ENCODE data around the gene SLC49A4.
"Not testable (repeated sequence)": the region's sequence is repeated elsewhere in the genome, so short reads cannot be mapped to it uniquely, and the experiment has no call there.

SLC49A4 gene

GRCh38 chr3:122794779-122795673, at the start of gene SLC49A4:
TSS of gene SLC49A4 (plus strand) at chr3:122795069. CDS start at chr3:122795193, 124 bp downstream.
- Mint-ChIP-seq H3K4me3 (peak within 1 kb of the TSS; percentile 72), H3K36me3 (peaks cover 3% of the 10 kb centered on the region), H3K4me1 (ENCODE audit: low read depth) (peaks cover 36% of the 10 kb centered on the region), H3K27me3 (no peaks in the 10 kb centered on the region), H3K27ac (peak within 1 kb of the TSS; percentile 91), H3K9me3 (ENCODE audit: low read depth) (no peaks in the 10 kb centered on the region)

- Mint-ChIP-seq H3K4me3 (no peak overlapping the region), H3K36me3 (peaks cover 39% of the 10 kb centered on the region)
Observed at GRCh38 chr3:122745369-122746021, 49.4 kb upstream of the SLC49A4 start.

GRCh38 chr3:122747295-122747694, 47.6 kb upstream of the SLC49A4 start:
- H3K27me3 Mint-ChIP-seq; H3K4me3 Mint-ChIP-seq; H3K9me3 Mint-ChIP-seq (ENCODE audit: low read depth); H3K27ac Mint-ChIP-seq; H3K4me1 Mint-ChIP-seq (ENCODE audit: low read depth): not testable (repeated sequence)
- peaks cover 33% of the 10 kb centered on the region for H3K36me3 Mint-ChIP-seq

More at GRCh38 chr3:122745369-122746021, 49.4 kb upstream of the SLC49A4 start:
- H3K27me3 Mint-ChIP-seq: no peaks in the 10 kb centered on the region
- H3K9me3 Mint-ChIP-seq (ENCODE audit: low read depth): peaks cover 4% of the 10 kb centered on the region
- no peak overlapping the region for H3K27ac Mint-ChIP-seq
- H3K4me1 Mint-ChIP-seq (ENCODE audit: low read depth): no peaks in the 10 kb centered on the region

GRCh38 chr3:122748347-122748746, 46.5 kb upstream of the SLC49A4 start:
- Mint-ChIP-seq H3K4me3 (no peak overlapping the region), H3K27me3 (no peaks in the 10 kb centered on the region), H3K27ac (no peak overlapping the region), H3K4me1 (ENCODE audit: low read depth) (no peaks in the 10 kb centered on the region), H3K9me3 (ENCODE audit: low read depth) (no peaks in the 10 kb centered on the region), H3K36me3 (peaks cover 29% of the 10 kb centered on the region)

GRCh38 chr3:122754929-122755328, 39.9 kb upstream of the SLC49A4 start:
- no peak overlapping the region for H3K4me3 Mint-ChIP-seq
- no peaks in the 10 kb centered on the region for H3K4me1 Mint-ChIP-seq (ENCODE audit: low read depth)
- no peak overlapping the region for H3K27ac Mint-ChIP-seq
- H3K9me3 Mint-ChIP-seq (ENCODE audit: low read depth): no peaks in the 10 kb centered on the region
- peaks cover 18% of the 10 kb centered on the region for H3K36me3 Mint-ChIP-seq
- H3K27me3 Mint-ChIP-seq: no peaks in the 10 kb centered on the region

GRCh38 chr3:122755491-122755890, 39.4 kb upstream of the SLC49A4 start:
- no peaks in the 10 kb centered on the region for H3K27me3 Mint-ChIP-seq
- no peaks in the 10 kb centered on the region for H3K4me1 Mint-ChIP-seq (ENCODE audit: low read depth)
- H3K27ac Mint-ChIP-seq: no peak overlapping the region
- H3K4me3 Mint-ChIP-seq: no peak overlapping the region
- H3K36me3 Mint-ChIP-seq: peaks cover 17% of the 10 kb centered on the region
- H3K9me3 Mint-ChIP-seq (ENCODE audit: low read depth): no peaks in the 10 kb centered on the region

- no peaks in the 10 kb centered on the region for H3K4me1 Mint-ChIP-seq (ENCODE audit: low read depth)
- no peaks in the 10 kb centered on the region for H3K27me3 Mint-ChIP-seq
- no peak overlapping the region for H3K27ac Mint-ChIP-seq
- no peak overlapping the region for H3K4me3 Mint-ChIP-seq
- peaks cover 8% of the 10 kb centered on the region for H3K36me3 Mint-ChIP-seq
- no peaks in the 10 kb centered on the region for H3K9me3 Mint-ChIP-seq (ENCODE audit: low read depth)
Observed at GRCh38 chr3:122758877-122759560, 35.9 kb upstream of the SLC49A4 start.

- Mint-ChIP-seq H3K4me1 (ENCODE audit: low read depth) (no peaks in the 10 kb centered on the region), H3K27ac (no peak overlapping the region), H3K9me3 (ENCODE audit: low read depth) (no peaks in the 10 kb centered on the region), H3K36me3 (peaks cover 6% of the 10 kb centered on the region), H3K4me3 (no peak overlapping the region), H3K27me3 (no peaks in the 10 kb centered on the region)
Observed at GRCh38 chr3:122760453-122761271, 34.2 kb upstream of the SLC49A4 start.

- Mint-ChIP-seq H3K9me3 (ENCODE audit: low read depth) (no peaks in the 10 kb centered on the region), H3K36me3 (peaks cover 12% of the 10 kb centered on the region), H3K4me1 (ENCODE audit: low read depth) (no peaks in the 10 kb centered on the region), H3K27ac (no peak overlapping the region), H3K27me3 (no peaks in the 10 kb centered on the region), H3K4me3 (no peak overlapping the region)
Observed at GRCh38 chr3:122766430-122766829, 28.4 kb upstream of the SLC49A4 start.

GRCh38 chr3:122767540-122768372, 27.1 kb upstream of the SLC49A4 start:
- no peaks in the 10 kb centered on the region for H3K4me1 Mint-ChIP-seq (ENCODE audit: low read depth)
- H3K27ac Mint-ChIP-seq: no peak overlapping the region
- H3K4me3 Mint-ChIP-seq: no peak overlapping the region
- H3K9me3 Mint-ChIP-seq (ENCODE audit: low read depth): no peaks in the 10 kb centered on the region
- H3K27me3 Mint-ChIP-seq: no peaks in the 10 kb centered on the region
- H3K36me3 Mint-ChIP-seq: peaks cover 10% of the 10 kb centered on the region

- Mint-ChIP-seq H3K4me1 (ENCODE audit: low read depth) (no peaks in the 10 kb centered on the region), H3K36me3 (peaks cover 9% of the 10 kb centered on the region), H3K27ac (no peak overlapping the region), H3K27me3 (no peaks in the 10 kb centered on the region), H3K4me3 (no peak overlapping the region), H3K9me3 (ENCODE audit: low read depth) (no peaks in the 10 kb centered on the region)
Observed at GRCh38 chr3:122770521-122771202, 24.2 kb upstream of the SLC49A4 start.

GRCh38 chr3:122772827-122773226, 22.0 kb upstream of the SLC49A4 start:
- no peaks in the 10 kb centered on the region for H3K9me3 Mint-ChIP-seq (ENCODE audit: low read depth)
- no peak overlapping the region for H3K27ac Mint-ChIP-seq
- no peaks in the 10 kb centered on the region for H3K27me3 Mint-ChIP-seq
- H3K36me3 Mint-ChIP-seq: peaks cover 11% of the 10 kb centered on the region
- no peak overlapping the region for H3K4me3 Mint-ChIP-seq
- H3K4me1 Mint-ChIP-seq (ENCODE audit: low read depth): no peaks in the 10 kb centered on the region

GRCh38 chr3:122773944-122774509, 20.8 kb upstream of the SLC49A4 start:
- no peaks in the 10 kb centered on the region for H3K4me1 Mint-ChIP-seq (ENCODE audit: low read depth)
- peaks cover 8% of the 10 kb centered on the region for H3K36me3 Mint-ChIP-seq
- no peak overlapping the region for H3K27ac Mint-ChIP-seq
- no peak overlapping the region for H3K4me3 Mint-ChIP-seq
- H3K27me3 Mint-ChIP-seq: no peaks in the 10 kb centered on the region
- no peaks in the 10 kb centered on the region for H3K9me3 Mint-ChIP-seq (ENCODE audit: low read depth)

Data from activated naive CD8-positive, alpha-beta T cell (primary cell).